H9 (cell line): ENCODE data around the gene CAMTA1. TPM values are rescaled to one million over a fixed set of nuclear protein-coding genes. Genes with fewer than 3 reads are reported as not detected.
A peak's percentile ranks its signal among the peaks of the same experiment; 100 is the strongest.

Experiments
- DNase-seq: peaks from one replicate; pipeline ENCODE4 v3.0.0-alpha.2; 2017
- H2AFZ ChIP-seq: one replicate; pipeline ENCODE4 v1.6.1; 2013; ENCODE audit warnings: mild to moderate bottlenecking, low read length, control low read depth, moderate library complexity
- H2AK5ac ChIP-seq: 2 replicates; pipeline ENCODE4 v1.6.1; 2013; ENCODE audit warnings: low read length, control low read depth, mixed read lengths; ENCODE audit not compliant: insufficient read length
- H2BK120ac ChIP-seq: one replicate; pipeline ENCODE4 v1.6.1; 2013; ENCODE audit warnings: low read depth, mild to moderate bottlenecking, low read length, control low read depth, inconsistent platforms; ENCODE audit not compliant: poor library complexity, severe bottlenecking
- H2BK12ac ChIP-seq: 2 replicates; pipeline ENCODE4 v1.6.1; 2013; ENCODE audit warnings: low read length, control low read depth, mixed read lengths, low read depth; ENCODE audit not compliant: insufficient read length
- H2BK15ac ChIP-seq: 2 replicates; pipeline ENCODE4 v1.6.1; 2013; ENCODE audit warnings: low read depth, low read length, control low read depth
- H2BK20ac ChIP-seq: one replicate; pipeline ENCODE4 v1.6.1; 2013; ENCODE audit warnings: low read depth, mild to moderate bottlenecking, low read length, control low read depth, inconsistent platforms; ENCODE audit not compliant: poor library complexity, severe bottlenecking
- H2BK5ac ChIP-seq: 2 replicates; pipeline ENCODE4 v1.6.1; 2013; ENCODE audit warnings: low read length, control low read depth, mixed read lengths; ENCODE audit not compliant: insufficient read length
- H3K14ac ChIP-seq: 2 replicates; pipeline ENCODE4 v1.6.1; 2013; ENCODE audit warnings: low read length, control low read depth; ENCODE audit not compliant: insufficient read depth
- H3K18ac ChIP-seq: 2 replicates; pipeline ENCODE4 v1.6.1; 2013; ENCODE audit warnings: low read depth, mild to moderate bottlenecking, mixed read lengths, low read length, control low read depth; ENCODE audit not compliant: insufficient read length
- H3K23ac ChIP-seq: 2 replicates; pipeline ENCODE4 v1.6.1; 2013; ENCODE audit warnings: low read length, control low read depth, mixed read lengths, low read depth; ENCODE audit not compliant: insufficient read length
- H3K23me2 ChIP-seq: 2 replicates; pipeline ENCODE4 v1.6.1; 2013; ENCODE audit warnings: low read depth, mild to moderate bottlenecking, mixed read lengths, low read length, control low read depth; ENCODE audit not compliant: insufficient read length, poor library complexity, severe bottlenecking
- H3K27ac ChIP-seq: 2 replicates; pipeline ENCODE4 v1.5.1; 2013; ENCODE audit warnings: low read length, control low read depth, mixed read lengths, low read depth; ENCODE audit not compliant: insufficient read length
- H3K27me3 ChIP-seq: 2 replicates; pipeline ENCODE4 v1.6.1; 2013; ENCODE audit warnings: low read length, control low read depth, inconsistent platforms; ENCODE audit not compliant: insufficient read depth
- H3K4ac ChIP-seq: 2 replicates; pipeline ENCODE4 v1.6.1; 2013; ENCODE audit warnings: low read depth, mild to moderate bottlenecking, control low read depth, inconsistent platforms, low read length, moderate library complexity
- H3K4me1 ChIP-seq: 2 replicates; pipeline ENCODE4 v1.6.1; 2013; ENCODE audit warnings: low read length, control low read depth, inconsistent platforms; ENCODE audit not compliant: insufficient read depth
- H3K4me2 ChIP-seq: 2 replicates; pipeline ENCODE4 v1.6.1; 2013; ENCODE audit warnings: low read length, control low read depth, mixed read lengths; ENCODE audit not compliant: insufficient read length, insufficient read depth
- H3K56ac ChIP-seq: 2 replicates; pipeline ENCODE4 v1.6.1; 2013; ENCODE audit warnings: low read depth, mild to moderate bottlenecking, mixed read lengths, low read length, control low read depth; ENCODE audit not compliant: insufficient read length
- H3K79me1 ChIP-seq: 2 replicates; pipeline ENCODE4 v1.6.1; 2013; ENCODE audit warnings: low read depth, mild to moderate bottlenecking, moderate library complexity, low read length, control low read depth, inconsistent platforms; ENCODE audit not compliant: insufficient read depth, poor library complexity, severe bottlenecking
- H3K79me2 ChIP-seq: 2 replicates; pipeline ENCODE4 v1.6.1; 2013; ENCODE audit warnings: low read length, control low read depth, inconsistent platforms; ENCODE audit not compliant: insufficient read depth
- H3K9ac ChIP-seq: 2 replicates; pipeline ENCODE4 v1.6.1; 2013; ENCODE audit warnings: low read length, control low read depth, mixed read lengths; ENCODE audit not compliant: insufficient read length; ENCODE audit errors: extremely low read depth
- H3K9me3 ChIP-seq: one replicate; pipeline ENCODE4 v1.6.1; 2013; ENCODE audit warnings: low read depth, low read length, inconsistent platforms; ENCODE audit not compliant: control insufficient read depth
- H3T11ph ChIP-seq: one replicate; pipeline ENCODE4 v1.6.1; 2013; ENCODE audit warnings: mild to moderate bottlenecking, low read length, control low read depth, inconsistent platforms
- H4K20me1 ChIP-seq: one replicate; pipeline ENCODE4 v1.6.1; 2013; ENCODE audit not compliant: control insufficient read depth, insufficient read length, insufficient read depth
- H4K5ac ChIP-seq: 2 replicates; pipeline ENCODE4 v1.6.1; 2013; ENCODE audit warnings: low read depth, mild to moderate bottlenecking, mixed read lengths, low read length, control low read depth; ENCODE audit not compliant: insufficient read length
- H4K8ac ChIP-seq: replicated peaks from 2 replicates; pipeline ENCODE4 v1.6.1; 2013; ENCODE audit warnings: low read length, control low read depth, mixed read lengths, low read depth; ENCODE audit not compliant: insufficient read length
- H4K91ac ChIP-seq: 2 replicates; pipeline ENCODE4 v1.6.1; 2013; ENCODE audit warnings: low read depth, mild to moderate bottlenecking, moderate library complexity, mixed read lengths, low read length, control low read depth; ENCODE audit not compliant: insufficient read length
- H3K27ac Mint-ChIP-seq, 3 experiments: 2 replicates in 2 of 3; 3 replicates in 1 of 3; pipeline ENCODE4 v1.8.0; 2020 to 2021; ENCODE audit warnings: mixed read lengths in 3 of 3, mild to moderate bottlenecking in 1 of 3, moderate library complexity in 1 of 3
- H3K27me3 Mint-ChIP-seq: 2 replicates; pipeline ENCODE4 v1.8.0; 2021; ENCODE audit warnings: low read depth, mild to moderate bottlenecking, moderate library complexity, mixed read lengths
- H3K36me3 Mint-ChIP-seq, 3 experiments: 2 replicates in 2 of 3; 3 replicates in 1 of 3; pipeline ENCODE4 v1.8.0; 2020 to 2021; ENCODE audit warnings: low read depth in 3 of 3, mixed read lengths in 3 of 3; ENCODE audit not compliant: insufficient read depth in 1 of 3
- H3K4me1 Mint-ChIP-seq, 2 experiments: 2 replicates each; pipeline ENCODE4 v1.8.0; 2020; ENCODE audit warnings: mixed read lengths in 2 of 2
- H3K4me3 Mint-ChIP-seq, 2 experiments: 2 replicates in 1 of 2; 3 replicates in 1 of 2; pipeline ENCODE4 v1.8.0; 2020 to 2021; ENCODE audit warnings: mild to moderate bottlenecking in 2 of 2, mixed read lengths in 2 of 2, moderate library complexity in 1 of 2
- H3K9me3 Mint-ChIP-seq, 2 experiments: 2 replicates in 1 of 2; 3 replicates in 1 of 2; pipeline ENCODE4 v1.8.0; 2020; ENCODE audit warnings: mild to moderate bottlenecking in 2 of 2, mixed read lengths in 2 of 2, moderate library complexity in 1 of 2
- WGBS: extraction: QIAGEN DNeasy Blood & Tissue Kit; methylation state at CpG from one replicate; pipeline ENCODE4 v1.1.7; 2013; ENCODE audit warnings: missing lambda C conversion rate, low lambda C conversion rate, mixed read lengths; ENCODE audit not compliant: insufficient read length; ENCODE audit errors: extremely low coverage; 5-methylcytosine and 5-hydroxymethylcytosine counted together
- total RNA-seq: library from RNA; stranded (reverse); gene quantifications from 2 replicates; pipeline ENCODE4 v1.2.1, GENCODE V29; 2021
- TF ChIP-seq, protein P1 (sequence below): fragments of 200-600 bp; sonication (generic); conservative IDR thresholded peaks from 3 replicates; pipeline ENCODE4 v1.8.0; 2021; ENCODE audit warnings: antibody characterized with exemption, mild to moderate bottlenecking

The CAMTA1 gene
- total RNA-seq, 1 experiment from 2014 or later, result 115 TPM

DNA sequence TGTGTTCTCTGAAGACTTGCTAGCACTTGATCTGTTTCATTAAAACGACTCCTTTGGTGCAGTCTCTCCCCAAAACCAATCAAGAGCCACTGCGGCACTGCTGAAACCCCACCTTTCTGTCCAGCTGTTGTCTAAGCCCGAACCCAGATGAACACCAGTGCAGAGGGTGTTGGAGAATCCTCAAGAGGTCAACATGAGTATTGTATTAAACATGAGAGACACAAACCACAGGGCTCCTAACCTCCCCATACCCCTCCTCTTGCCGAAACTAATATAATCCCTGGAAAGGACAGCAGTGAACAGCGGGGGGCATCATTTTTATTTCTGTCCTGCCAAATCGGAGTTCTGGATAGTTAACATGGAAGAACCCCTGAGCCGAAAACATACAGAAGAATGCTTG, 333.9 kb downstream of the CAMTA1 start:
- H3K27me3 Mint-ChIP-seq, result peaks cover 8% of the 10 kb centered on the region; the same call in 1 of the 2 replicates
- Histone ChIP-seq H3K4me1 (no peaks in the 10 kb centered on the region), H3K79me2 (no peaks in the 10 kb centered on the region), H3K9me3 (no peaks in the 10 kb centered on the region), H3K14ac (no peak overlapping the region), H2AK5ac (no peak overlapping the region), H2AFZ (no peak overlapping the region), H3K27ac (no peak overlapping the region), H4K20me1 (no peaks in the 10 kb centered on the region), H2BK12ac (no peak overlapping the region), H4K5ac (no peak overlapping the region), H3K27me3 (no peaks in the 10 kb centered on the region), H2BK15ac (no peak overlapping the region), H3K4ac (no peak overlapping the region), H3K56ac (no peak overlapping the region), H2BK20ac (no peak overlapping the region), H4K91ac (no peak overlapping the region), H3K23me2 (no peaks in the 10 kb centered on the region), H3K4me2 (no peak overlapping the region), H3T11ph (no peak overlapping the region), H2BK120ac (no peak overlapping the region), H3K18ac (no peak overlapping the region), H3K79me1 (no peaks in the 10 kb centered on the region), H3K23ac (no peak overlapping the region), H4K8ac (no peak overlapping the region), H2BK5ac (no peak overlapping the region), H3K9ac (no peak overlapping the region)
- no peak for DNase-seq
- H3K9me3 Mint-ChIP-seq, result peaks cover 12 to 16% of the 10 kb centered on the region in 2 experiments; a peak in 4 of 5 replicates
- no peak overlapping the region for H3K4me3 Mint-ChIP-seq
- WGBS, result no CpG with 5 or more reads among the region's 7 CpGs
- TF ChIP-seq, protein P1, sequence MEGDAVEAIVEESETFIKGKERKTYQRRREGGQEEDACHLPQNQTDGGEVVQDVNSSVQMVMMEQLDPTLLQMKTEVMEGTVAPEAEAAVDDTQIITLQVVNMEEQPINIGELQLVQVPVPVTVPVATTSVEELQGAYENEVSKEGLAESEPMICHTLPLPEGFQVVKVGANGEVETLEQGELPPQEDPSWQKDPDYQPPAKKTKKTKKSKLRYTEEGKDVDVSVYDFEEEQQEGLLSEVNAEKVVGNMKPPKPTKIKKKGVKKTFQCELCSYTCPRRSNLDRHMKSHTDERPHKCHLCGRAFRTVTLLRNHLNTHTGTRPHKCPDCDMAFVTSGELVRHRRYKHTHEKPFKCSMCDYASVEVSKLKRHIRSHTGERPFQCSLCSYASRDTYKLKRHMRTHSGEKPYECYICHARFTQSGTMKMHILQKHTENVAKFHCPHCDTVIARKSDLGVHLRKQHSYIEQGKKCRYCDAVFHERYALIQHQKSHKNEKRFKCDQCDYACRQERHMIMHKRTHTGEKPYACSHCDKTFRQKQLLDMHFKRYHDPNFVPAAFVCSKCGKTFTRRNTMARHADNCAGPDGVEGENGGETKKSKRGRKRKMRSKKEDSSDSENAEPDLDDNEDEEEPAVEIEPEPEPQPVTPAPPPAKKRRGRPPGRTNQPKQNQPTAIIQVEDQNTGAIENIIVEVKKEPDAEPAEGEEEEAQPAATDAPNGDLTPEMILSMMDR, result no peak
- peaks cover 18 to 20% of the 10 kb centered on the region in 2 experiments for H3K4me1 Mint-ChIP-seq
- H3K36me3 Mint-ChIP-seq, result peaks cover 3 to 17% (median 8%) of the 10 kb centered on the region in 3 experiments; a peak in 6 of 7 replicates
- peak overlapping the region in 1 of 3 experiments; percentile 71; a peak in 2 of 7 replicates for H3K27ac Mint-ChIP-seq
